Activated T-cell treated with anti-CD3 and anti-CD28 coated beads for 4 hours (primary cell): ENCODE results near the gene OR5K2.

Experiments used
- DNase-seq: peaks from one replicate; pipeline ENCODE4 v3.0.0-alpha.2; 2020

OR5K2 gene

GRCh38 chr3:98497381-98497780, at the start of gene OR5K2:
Gene OR5K2 (plus strand): TSS chr3:98497681. CDS start chr3:98497681, 0 bp downstream.
- no peak for DNase-seq

GRCh38 chr3:98449606-98450193, 47.8 kb upstream of the OR5K2 start:
- DNase-seq, result no peak

GRCh38 chr3:98450372-98450771, 47.1 kb upstream of the OR5K2 start:
- DNase-seq, result no peak

GRCh38 chr3:98453827-98454226, 43.7 kb upstream of the OR5K2 start:
- no peak for DNase-seq

- DNase-seq, result no peak
These were observed 42.6 kb upstream of the OR5K2 start for GRCh38 chr3:98454929-98455328.

GRCh38 chr3:98457543-98457942, 39.9 kb upstream of the OR5K2 start:
- no peak for DNase-seq

GRCh38 chr3:98460220-98460619, 37.3 kb upstream of the OR5K2 start:
- no peak for DNase-seq

GRCh38 chr3:98462901-98463300, 34.6 kb upstream of the OR5K2 start, which contains the start of gene OR5K1:
Gene OR5K1 (plus strand): TSS chr3:98463201. CDS start chr3:98469577, 6,376 bp downstream.
- no peak for DNase-seq

GRCh38 chr3:98482717-98483482, 14.6 kb upstream of the OR5K2 start:
- DNase-seq, result no peak

GRCh38 chr3:98483626-98484025, 13.9 kb upstream of the OR5K2 start:
- no peak for DNase-seq

- DNase-seq, result no peak
These were observed 2.5 kb downstream of the OR5K2 start for GRCh38 chr3:98500019-98500418.

GRCh38 chr3:98501270-98501669, 3.8 kb downstream of the OR5K2 start:
- DNase-seq, result no peak

GRCh38 chr3:98501863-98502576, 4.5 kb downstream of the OR5K2 start:
- no peak for DNase-seq

GRCh38 chr3:98504539-98504938, 7.1 kb downstream of the OR5K2 start:
- no peak for DNase-seq

GRCh38 chr3:98508582-98508981, 11.1 kb downstream of the OR5K2 start:
- DNase-seq, result no peak

GRCh38 chr3:98512576-98512975, 15.1 kb downstream of the OR5K2 start:
- DNase-seq, result no peak

GRCh38 chr3:98513091-98513511, 15.6 kb downstream of the OR5K2 start:
- DNase-seq, result no peak

- DNase-seq, result no peak
These were observed 16.3 kb downstream of the OR5K2 start for GRCh38 chr3:98513736-98514135.

GRCh38 chr3:98514948-98515347, 17.5 kb downstream of the OR5K2 start:
- no peak for DNase-seq

- DNase-seq, result no peak
These were observed 21.3 kb downstream of the OR5K2 start for GRCh38 chr3:98518816-98519215.

GRCh38 chr3:98519351-98519750, 21.9 kb downstream of the OR5K2 start:
- DNase-seq, result no peak

- peak; percentile 21 for DNase-seq
These were observed 24.5 kb downstream of the OR5K2 start for GRCh38 chr3:98521897-98522543.

- DNase-seq, result peak; percentile 92
These were observed 25.2 kb downstream of the OR5K2 start, which contains the start of gene CLDND1 for GRCh38 chr3:98522544-98523281. Gene CLDND1 (minus strand): TSS chr3:98522902. CDS start chr3:98521424, 1,478 bp downstream.
